Raji (cell line): ENCODE measurements around the gene OSBPL3.
A peak's percentile ranks its signal among the peaks of the same experiment; 100 is the strongest.

Experiments
- POLR2A ChIP-seq: IDR thresholded peaks from 2 replicates; pipeline ENCODE4 v1.6.1; 2011; ENCODE audit warnings: low read depth, low read length, control low read depth; ENCODE audit not compliant: insufficient read depth

OSBPL3 gene

GRCh38 chr7:24828891-24829661 lies 150.9 kb downstream of the OSBPL3 start:
- no peak for TF ChIP-seq POLR2A

DNA sequence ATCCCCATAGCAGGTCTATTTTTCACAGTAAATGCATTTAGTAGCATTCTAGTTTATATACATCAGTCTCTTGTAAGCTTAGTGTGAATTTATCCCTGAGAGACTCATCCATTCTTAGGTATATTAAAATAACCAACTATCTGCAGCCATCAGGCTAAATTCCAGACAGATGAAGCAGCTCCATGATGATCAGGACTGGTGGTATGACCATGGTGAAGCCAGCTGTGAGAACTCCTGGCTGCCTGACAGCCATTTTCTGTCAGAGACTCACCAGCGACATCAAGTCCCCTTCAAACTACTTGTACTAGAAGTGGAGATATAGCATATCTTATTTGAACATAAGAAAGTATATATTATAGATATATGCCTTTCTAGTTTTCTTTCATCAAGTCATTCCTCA lies 152.4 kb downstream of the OSBPL3 start:
- no peak for TF ChIP-seq POLR2A

GRCh38 chr7:24827027-24827426 lies 153.0 kb downstream of the OSBPL3 start:
- no peak for TF ChIP-seq POLR2A

DNA sequence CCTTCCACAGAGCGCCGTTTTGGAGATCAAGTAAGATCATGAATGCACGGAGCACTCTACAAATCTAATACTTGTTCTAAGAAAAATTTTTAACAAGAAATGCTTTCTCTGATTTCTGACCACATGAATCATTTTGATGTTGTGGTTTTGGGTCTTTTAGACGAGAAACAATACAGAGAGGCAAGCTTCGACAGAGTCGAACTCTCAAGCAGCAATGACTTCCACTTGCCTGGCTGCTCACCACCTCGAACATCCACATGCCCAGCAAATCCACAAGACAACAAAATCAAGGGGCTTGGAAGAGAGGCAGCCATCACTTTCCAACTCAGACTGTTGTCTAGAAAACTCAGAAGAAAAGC lies 153.3 kb downstream of the OSBPL3 start:
- no peak for TF ChIP-seq POLR2A

DNA sequence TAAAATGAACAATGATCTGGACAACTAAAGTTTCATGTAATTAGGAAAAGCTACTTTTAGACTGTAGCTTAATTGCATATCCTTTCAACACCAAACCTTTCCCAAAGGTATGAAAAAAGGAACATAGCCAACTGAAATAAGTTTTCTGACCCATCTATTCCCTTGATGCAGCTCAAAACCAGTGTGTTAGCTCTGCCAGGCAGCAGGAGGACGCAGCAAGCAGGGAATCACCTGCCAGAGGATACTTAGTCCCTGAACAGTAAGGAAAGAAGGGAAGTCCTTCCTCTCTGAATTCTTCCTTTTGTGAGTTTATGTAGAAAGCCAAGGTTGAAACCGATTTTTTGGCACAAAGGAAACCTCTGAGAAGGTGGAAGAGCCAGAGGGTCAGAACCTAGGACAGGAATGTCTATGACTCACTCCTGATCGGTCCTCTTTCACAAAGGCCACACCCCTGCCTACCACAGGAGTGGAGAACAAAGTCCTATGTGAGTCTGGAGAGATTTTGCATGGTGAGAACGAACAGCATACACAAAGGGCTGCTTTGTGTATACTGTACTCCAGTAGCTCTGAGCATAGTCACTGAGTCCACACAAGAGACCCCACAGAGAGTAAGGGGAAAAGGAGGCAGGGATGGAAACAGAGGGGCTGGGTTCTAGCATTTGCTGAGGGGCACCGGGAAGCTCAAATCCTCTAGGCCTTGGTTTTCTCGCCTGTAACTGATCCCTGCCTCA lies 153.9 kb downstream of the OSBPL3 start:
- no peak for TF ChIP-seq POLR2A

DNA sequence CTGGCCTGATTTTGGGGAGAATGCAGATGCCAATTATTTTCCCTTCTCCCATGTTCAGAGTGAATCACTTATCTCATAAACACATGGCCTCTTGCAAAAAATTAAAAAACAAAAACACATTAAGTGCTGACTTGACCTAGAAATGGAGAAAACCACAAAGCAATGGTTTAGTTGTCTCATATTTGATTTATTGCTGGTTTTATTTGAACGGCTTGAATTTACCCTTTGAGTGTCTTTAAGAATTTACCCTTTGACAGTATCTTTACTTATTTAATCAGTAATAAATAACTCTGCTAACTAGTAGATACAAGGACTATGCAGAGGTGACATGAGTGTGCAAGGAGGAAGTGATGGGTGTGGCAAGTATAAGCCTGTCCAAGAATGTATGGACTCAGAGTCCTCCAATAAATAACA lies 154.6 kb downstream of the OSBPL3 start:
- TF ChIP-seq POLR2A, result no peak

- no peak for TF ChIP-seq POLR2A
These were observed 155.1 kb downstream of the OSBPL3 start for GRCh38 chr7:24824896-24825295.

GRCh38 chr7:24824400-24824799 lies 155.6 kb downstream of the OSBPL3 start:
- TF ChIP-seq POLR2A, result no peak

DNA sequence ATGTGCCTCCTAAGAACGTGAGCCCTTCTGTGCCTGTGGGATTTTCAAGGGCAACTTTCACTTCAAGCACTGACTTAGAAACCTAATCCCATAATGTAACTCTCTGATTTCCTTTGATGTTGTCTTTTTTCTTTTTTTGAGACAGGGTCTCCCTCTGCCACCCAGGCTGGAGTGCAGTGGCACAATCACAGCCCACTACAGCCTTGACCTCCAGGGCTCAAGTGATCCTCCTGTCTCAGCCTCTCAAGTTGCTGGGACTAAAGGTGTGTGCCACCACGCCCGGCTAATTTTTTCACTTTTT lies 158.3 kb downstream of the OSBPL3 start:
- no peak for TF ChIP-seq POLR2A

DNA sequence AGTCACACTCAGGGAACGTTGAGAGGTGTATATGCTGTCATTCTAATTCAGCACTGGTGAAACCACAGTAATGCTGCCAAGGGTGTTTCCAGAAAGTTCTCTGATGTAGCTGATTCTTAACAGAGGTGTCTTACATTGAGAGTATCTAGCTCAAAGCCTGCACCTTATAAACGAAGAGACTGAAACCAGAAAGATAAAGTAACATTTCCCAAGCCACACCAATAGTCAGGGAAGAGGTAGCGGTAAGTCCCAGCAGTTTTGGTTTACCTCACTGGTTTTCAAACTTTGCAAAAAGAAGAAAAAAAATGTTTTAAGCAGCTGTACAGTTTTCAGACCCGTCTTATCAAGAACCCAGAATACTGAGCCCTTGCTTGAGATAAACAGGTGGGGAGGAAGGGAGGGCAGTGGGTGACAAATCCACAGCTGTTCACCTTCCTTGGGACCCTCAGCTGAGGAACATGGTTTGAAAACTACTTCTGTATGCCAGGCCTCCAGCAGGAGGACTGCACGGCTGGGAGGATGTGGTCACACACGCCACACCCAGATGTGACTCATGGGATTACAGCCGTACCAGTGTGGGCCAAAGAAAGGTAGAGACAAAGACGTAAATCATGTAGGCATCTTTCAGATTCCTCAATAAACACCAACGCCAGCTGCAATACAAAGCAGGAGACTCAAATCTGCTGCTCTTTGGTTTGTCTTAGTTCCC lies 158.8 kb downstream of the OSBPL3 start:
- peak; percentile 51 for TF ChIP-seq POLR2A

DNA sequence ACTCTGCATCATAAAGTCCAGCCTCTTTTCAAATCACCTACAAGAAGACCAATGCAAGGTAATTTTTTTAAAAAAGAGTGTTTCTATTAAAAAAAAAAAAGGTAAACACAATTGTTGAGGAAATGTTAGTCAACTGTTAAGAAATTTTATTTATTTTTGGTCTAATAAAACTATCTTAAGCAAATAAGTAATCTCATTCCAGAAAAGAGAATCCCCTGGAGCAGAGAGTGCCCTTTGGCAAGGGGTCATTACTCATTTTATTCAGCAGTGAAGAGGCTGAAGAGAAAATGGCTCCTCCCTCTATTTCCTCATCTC lies 159.3 kb downstream of the OSBPL3 start:
- TF ChIP-seq POLR2A, result no peak

DNA sequence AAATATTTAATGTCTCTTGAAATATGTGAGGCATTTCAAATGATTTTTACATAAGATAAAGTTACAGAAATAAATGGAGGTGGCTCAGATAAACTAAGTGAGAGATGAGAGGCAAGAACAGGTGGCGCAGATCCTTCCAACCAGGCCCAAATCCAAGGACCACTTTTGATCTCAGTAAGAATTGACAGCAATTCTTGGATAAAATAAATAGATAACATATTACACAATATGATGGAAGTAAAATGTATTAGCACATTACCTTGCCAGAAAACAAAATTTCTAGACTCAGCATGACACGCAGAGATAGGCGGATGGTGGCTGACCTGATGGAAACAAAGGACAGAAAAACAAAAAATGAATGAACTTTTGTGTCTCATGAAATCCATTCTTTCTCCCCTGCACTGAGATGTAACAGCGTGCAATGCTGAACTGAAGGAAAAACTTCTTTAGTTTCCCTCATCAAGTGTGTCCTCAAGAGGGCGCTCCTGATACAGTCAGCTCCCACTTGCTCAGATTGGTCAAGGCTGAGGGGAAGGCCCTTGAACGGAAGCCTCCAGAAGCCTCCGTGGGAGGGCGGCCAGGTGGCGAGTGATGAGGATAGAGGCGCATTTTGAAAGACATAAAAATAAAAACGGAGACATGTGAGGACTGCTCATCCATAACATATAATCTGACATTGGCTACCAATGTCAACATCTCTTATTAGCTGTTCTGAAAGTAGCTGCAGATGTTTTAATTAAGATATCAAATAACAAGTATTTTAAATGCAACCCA lies 159.9 kb downstream of the OSBPL3 start:
- TF ChIP-seq POLR2A, result no peak

GRCh38 chr7:24817339-24817738 lies 162.6 kb downstream of the OSBPL3 start:
- no peak for TF ChIP-seq POLR2A

DNA sequence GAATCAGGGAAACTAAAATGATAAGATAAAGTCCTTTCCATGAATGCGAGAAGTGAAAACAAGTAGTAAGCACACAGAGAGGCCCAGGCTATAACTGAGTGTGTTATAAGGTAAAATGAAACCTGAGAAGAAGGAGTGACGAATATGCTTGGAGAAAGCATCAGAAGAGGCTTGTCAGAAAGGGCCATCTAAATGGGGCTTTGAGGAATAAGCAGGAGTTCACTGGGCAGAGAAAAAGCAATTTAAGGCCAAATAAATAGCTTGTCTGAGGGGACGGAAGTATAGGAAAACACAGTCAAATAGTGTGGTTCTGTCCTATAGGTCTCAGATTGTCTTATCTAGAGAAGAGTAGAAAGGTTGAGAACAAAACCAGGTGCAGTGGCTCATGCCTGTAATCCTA lies 163.1 kb downstream of the OSBPL3 start:
- no peak for TF ChIP-seq POLR2A

DNA sequence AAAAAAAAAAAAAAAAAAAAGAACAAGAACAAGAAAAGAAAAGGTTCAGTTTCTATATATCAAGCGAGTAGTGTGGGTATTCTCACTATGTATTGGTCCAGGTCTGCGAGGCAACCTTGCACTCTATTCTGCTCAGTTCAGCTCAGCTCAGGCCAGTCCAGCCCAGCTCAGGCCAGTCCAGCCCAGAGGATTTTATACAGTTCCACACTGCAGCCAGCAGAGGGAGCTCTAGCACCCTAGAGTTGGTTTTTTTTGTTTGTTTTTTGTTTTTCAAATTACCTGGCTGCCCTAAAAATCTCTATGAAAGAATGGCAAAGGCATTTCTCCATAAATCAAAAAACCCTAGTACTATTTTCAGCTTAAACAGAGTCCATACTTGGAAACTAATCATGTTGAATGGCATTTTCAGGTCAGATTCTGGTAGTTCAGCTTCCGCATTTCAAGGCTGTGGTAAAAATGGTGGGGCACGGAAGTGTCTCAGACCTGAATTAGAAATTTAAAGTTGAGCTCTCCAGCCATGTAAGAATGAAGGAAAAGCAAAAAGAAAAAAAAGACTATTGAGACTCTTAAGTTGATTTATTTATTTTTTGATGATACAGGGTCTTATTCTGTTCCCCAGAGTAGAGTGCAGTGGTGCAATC lies 167.6 kb downstream of the OSBPL3 start:
- no peak for TF ChIP-seq POLR2A
